GM18511 (cell line): ENCODE data around the gene ELFN1.

ENCODE experiments used
- ATAC-seq: cut with Tn5 transposase; IDR thresholded peaks from one replicate; pipeline ENCODE4 v1.9.1; 2021; ENCODE audit warnings: mild to moderate bottlenecking, moderate library complexity; ENCODE audit not compliant: unreplicated experiment

Gene ELFN1

GRCh38 chr7:1675036-1675671 is 5.1 kb downstream of the ELFN1 start:
- ATAC-seq, result no peak

GRCh38 chr7:1675673-1676549 is 5.8 kb downstream of the ELFN1 start:
- ATAC-seq, result no peak

GRCh38 chr7:1676550-1677078 is 6.5 kb downstream of the ELFN1 start:
- no peak for ATAC-seq

GRCh38 chr7:1677206-1678080 is 7.4 kb downstream of the ELFN1 start:
- no peak for ATAC-seq

- no peak for ATAC-seq
Observed at GRCh38 chr7:1678081-1678543, 8.0 kb downstream of the ELFN1 start.

GRCh38 chr7:1678571-1679325 is 8.7 kb downstream of the ELFN1 start:
- no peak for ATAC-seq

- no peak for ATAC-seq
Observed at GRCh38 chr7:1679326-1679965, 9.4 kb downstream of the ELFN1 start.

GRCh38 chr7:1679966-1680730 is 10.1 kb downstream of the ELFN1 start:
- no peak for ATAC-seq

- no peak for ATAC-seq
Observed at GRCh38 chr7:1681581-1681980, 11.5 kb downstream of the ELFN1 start.

GRCh38 chr7:1685000-1685624 is 15.0 kb downstream of the ELFN1 start:
- ATAC-seq, result no peak

- ATAC-seq, result no peak
Observed at GRCh38 chr7:1688542-1688941, 18.5 kb downstream of the ELFN1 start.

GRCh38 chr7:1689311-1689710 is 19.2 kb downstream of the ELFN1 start:
- no peak for ATAC-seq

GRCh38 chr7:1690359-1690958 is 20.4 kb downstream of the ELFN1 start:
- no peak for ATAC-seq

GRCh38 chr7:1691096-1691495 is 21.0 kb downstream of the ELFN1 start:
- no peak for ATAC-seq

- ATAC-seq, result no peak
Observed at GRCh38 chr7:1691601-1692514, 21.8 kb downstream of the ELFN1 start.

- no peak for ATAC-seq
Observed at GRCh38 chr7:1692515-1693418, 22.7 kb downstream of the ELFN1 start.
